ENCODE results near the gene MYO18B.

MYO18B gene

GRCh38 chr22:26035523-26035922, 293.5 kb downstream of the MYO18B start:
- no peak overlapping the region for H3K4me3 ChIP-seq (ENCODE audit: low read depth, low read length)
- no peak for TF ChIP-seq CTCF (IDR thresholded peaks at IDR 0.05; ENCODE audit: low read depth, low read length)

- H3K4me3 ChIP-seq (ENCODE audit: low read depth, low read length), result no peak overlapping the region
- no peak for TF ChIP-seq CTCF (IDR thresholded peaks at IDR 0.05; ENCODE audit: low read depth, low read length)
These were observed 296.4 kb downstream of the MYO18B start for GRCh38 chr22:26038365-26038764.

GRCh38 chr22:26041931-26042330, 299.9 kb downstream of the MYO18B start:
- no peak overlapping the region for H3K4me3 ChIP-seq (ENCODE audit: low read depth, low read length)
- TF ChIP-seq CTCF (IDR thresholded peaks at IDR 0.05; ENCODE audit: low read depth, low read length), result no peak

GRCh38 chr22:26043031-26043430, 301.0 kb downstream of the MYO18B start:
- no peak for TF ChIP-seq CTCF (IDR thresholded peaks at IDR 0.05; ENCODE audit: low read depth, low read length)
- no peak overlapping the region for H3K4me3 ChIP-seq (ENCODE audit: low read depth, low read length)

GRCh38 chr22:26045051-26045450, 303.1 kb downstream of the MYO18B start:
- H3K4me3 ChIP-seq (ENCODE audit: low read depth, low read length), result no peak overlapping the region
- no peak for TF ChIP-seq CTCF (IDR thresholded peaks at IDR 0.05; ENCODE audit: low read depth, low read length)

GRCh38 chr22:26045860-26046259, 303.9 kb downstream of the MYO18B start:
- no peak overlapping the region for H3K4me3 ChIP-seq (ENCODE audit: low read depth, low read length)
- no peak for TF ChIP-seq CTCF (IDR thresholded peaks at IDR 0.05; ENCODE audit: low read depth, low read length)

GRCh38 chr22:26047516-26047915, 305.5 kb downstream of the MYO18B start:
- no peak overlapping the region for H3K4me3 ChIP-seq (ENCODE audit: low read depth, low read length)
- TF ChIP-seq CTCF (IDR thresholded peaks at IDR 0.05; ENCODE audit: low read depth, low read length), result no peak

Data from WI38 (cell line).